Measurements from ENCODE around the gene BAHCC1. TPM values are rescaled to one million over a fixed set of nuclear protein-coding genes. Genes with fewer than 3 reads are reported as not detected.

BAHCC1 gene
- total RNA-seq, 1 experiment from 2014 or later = 3.1 TPM

DNA sequence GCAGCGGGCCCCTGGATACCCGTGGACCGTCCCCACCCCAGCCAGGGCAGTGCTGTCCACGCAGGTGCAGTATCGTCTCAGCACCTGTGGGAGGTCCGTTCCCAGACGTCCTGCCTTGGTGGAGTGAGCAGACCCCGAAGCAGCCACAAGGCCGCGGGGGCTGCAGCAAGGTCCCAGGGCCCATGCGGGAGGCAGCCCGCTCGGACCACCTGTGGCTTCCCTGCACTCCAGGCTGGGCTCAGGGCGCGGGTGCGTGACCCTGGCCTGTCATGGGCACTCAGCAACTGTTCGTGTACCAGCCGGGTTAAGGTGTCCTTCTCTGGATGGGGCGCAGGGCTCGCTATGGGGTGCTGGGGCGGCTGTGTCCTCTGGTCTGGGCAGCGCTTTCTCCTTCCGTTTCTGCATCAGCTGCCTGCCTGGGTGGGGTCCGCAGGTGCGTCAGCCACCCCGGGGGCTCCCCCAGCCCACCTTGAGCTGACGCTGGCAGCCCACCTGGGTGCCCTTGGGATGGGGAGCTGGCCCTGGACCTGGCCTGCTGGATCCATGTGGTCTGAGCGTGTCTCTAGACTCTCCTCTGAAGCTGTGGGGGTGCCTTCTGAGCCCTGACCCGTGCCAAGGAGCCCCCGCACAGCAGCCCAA is 18.4 kb downstream of the BAHCC1 start:
- Mint-ChIP-seq H3K4me1 (peaks cover 4 to 12% of the 10 kb centered on the region in 2 experiments; a peak in 3 of 4 replicates), H3K27me3 (ENCODE audit: low read depth) (peaks cover 10% of the 10 kb centered on the region), H3K36me3 (ENCODE audit: insufficient read depth in 1 of 3, low read depth in 3 of 3) (no peaks in the 10 kb centered on the region), H3K9me3 (no peaks in the 10 kb centered on the region; a peak in 1 of 5 replicates), H3K27ac (no peak overlapping the region), H3K4me3 (no peak overlapping the region)
- H4K20me1 ChIP-seq (ENCODE audit: control insufficient read depth, insufficient read depth, insufficient read length) = peaks cover 2% of the 10 kb centered on the region
- H3K9ac ChIP-seq (ENCODE audit: extremely low read depth, insufficient read length, low read length) = no peak overlapping the region
- H3K27ac ChIP-seq (ENCODE audit: insufficient read length, low read depth, low read length) = no peak overlapping the region
- H2BK12ac ChIP-seq (ENCODE audit: insufficient read length, low read depth, low read length) = no peak overlapping the region
- H2BK20ac ChIP-seq (ENCODE audit: low read depth, low read length, poor library complexity, severe bottlenecking) = no peak overlapping the region
- H3K23me2 ChIP-seq (ENCODE audit: insufficient read length, low read depth, low read length, poor library complexity, severe bottlenecking) = no peaks in the 10 kb centered on the region
- no CpG with 5 or more reads among the region's 30 CpGs for WGBS (ENCODE audit: extremely low coverage, insufficient read length, low lambda C conversion rate)
- no peak overlapping the region for H2BK5ac ChIP-seq (ENCODE audit: insufficient read length, low read length)
- no peak overlapping the region; the same call in 1 of the 2 replicates for H3K14ac ChIP-seq (ENCODE audit: insufficient read depth, low read length)
- H3K18ac ChIP-seq (ENCODE audit: insufficient read length, low read depth, low read length) = no peak overlapping the region
- H3K79me2 ChIP-seq (ENCODE audit: insufficient read depth, low read length) = no peaks in the 10 kb centered on the region
- H4K5ac ChIP-seq (ENCODE audit: insufficient read length, low read depth, low read length) = no peak overlapping the region
- no peaks in the 10 kb centered on the region for H3K9me3 ChIP-seq (ENCODE audit: control insufficient read depth, low read depth, low read length)
- no peaks in the 10 kb centered on the region for H3K27me3 ChIP-seq (ENCODE audit: insufficient read depth, low read length)
- H4K91ac ChIP-seq (ENCODE audit: insufficient read length, low read depth, low read length) = no peak overlapping the region
- no peaks in the 10 kb centered on the region for H3K4me1 ChIP-seq (ENCODE audit: insufficient read depth, low read length)
- no peak for TF ChIP-seq CTCF (conservative IDR thresholded peaks at IDR 0.05)
- H3K4me2 ChIP-seq (ENCODE audit: insufficient read depth, insufficient read length, low read length) = no peak overlapping the region
- no peak overlapping the region for H3K4ac ChIP-seq (ENCODE audit: low read depth, low read length)
- H3K23ac ChIP-seq (ENCODE audit: insufficient read length, low read depth, low read length) = no peak overlapping the region
- no peak overlapping the region for H2AFZ ChIP-seq (ENCODE audit: low read length)
- no peak overlapping the region for H4K8ac ChIP-seq (replicated peaks; ENCODE audit: insufficient read length, low read depth, low read length)
- no peak overlapping the region for H3T11ph ChIP-seq (ENCODE audit: low read length)
- H2BK120ac ChIP-seq (ENCODE audit: low read depth, low read length, poor library complexity, severe bottlenecking) = no peak overlapping the region
- H2BK15ac ChIP-seq (ENCODE audit: low read depth, low read length) = no peak overlapping the region
- H2AK5ac ChIP-seq (ENCODE audit: insufficient read length, low read length) = no peak overlapping the region
- H3K56ac ChIP-seq (ENCODE audit: insufficient read length, low read depth, low read length) = no peak overlapping the region
- H3K79me1 ChIP-seq (ENCODE audit: insufficient read depth, low read depth, low read length, poor library complexity, severe bottlenecking) = no peaks in the 10 kb centered on the region
- no peak for DNase-seq
